Measurements from ENCODE around the gene ADGRD1.

The ADGRD1 gene

DNA sequence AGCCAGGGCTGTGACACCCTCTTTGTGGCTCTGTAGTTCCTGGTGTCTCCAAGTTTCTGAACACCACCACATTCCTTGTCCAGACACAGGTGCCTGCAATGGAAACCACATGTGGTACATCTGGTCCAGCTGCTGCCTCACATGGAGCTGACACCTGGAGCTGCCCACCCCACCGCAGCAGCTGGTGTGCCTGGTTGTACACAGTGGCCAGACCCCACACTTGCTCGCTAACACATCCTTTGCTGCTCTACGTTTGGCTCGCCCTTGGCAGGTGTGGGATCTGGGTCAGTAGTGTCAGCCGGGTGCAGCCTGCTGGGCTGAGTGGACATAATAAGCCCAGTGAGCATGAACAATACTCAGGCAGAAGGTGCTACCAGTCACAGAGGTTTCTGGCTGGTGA, 198.9 kb downstream of the ADGRD1 start:
- FAIRE-seq (no peak), DNase-seq (ENCODE audit: insufficient read length, low spot score) (no peak)
- TF ChIP-seq, protein P1, sequence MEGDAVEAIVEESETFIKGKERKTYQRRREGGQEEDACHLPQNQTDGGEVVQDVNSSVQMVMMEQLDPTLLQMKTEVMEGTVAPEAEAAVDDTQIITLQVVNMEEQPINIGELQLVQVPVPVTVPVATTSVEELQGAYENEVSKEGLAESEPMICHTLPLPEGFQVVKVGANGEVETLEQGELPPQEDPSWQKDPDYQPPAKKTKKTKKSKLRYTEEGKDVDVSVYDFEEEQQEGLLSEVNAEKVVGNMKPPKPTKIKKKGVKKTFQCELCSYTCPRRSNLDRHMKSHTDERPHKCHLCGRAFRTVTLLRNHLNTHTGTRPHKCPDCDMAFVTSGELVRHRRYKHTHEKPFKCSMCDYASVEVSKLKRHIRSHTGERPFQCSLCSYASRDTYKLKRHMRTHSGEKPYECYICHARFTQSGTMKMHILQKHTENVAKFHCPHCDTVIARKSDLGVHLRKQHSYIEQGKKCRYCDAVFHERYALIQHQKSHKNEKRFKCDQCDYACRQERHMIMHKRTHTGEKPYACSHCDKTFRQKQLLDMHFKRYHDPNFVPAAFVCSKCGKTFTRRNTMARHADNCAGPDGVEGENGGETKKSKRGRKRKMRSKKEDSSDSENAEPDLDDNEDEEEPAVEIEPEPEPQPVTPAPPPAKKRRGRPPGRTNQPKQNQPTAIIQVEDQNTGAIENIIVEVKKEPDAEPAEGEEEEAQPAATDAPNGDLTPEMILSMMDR (IDR thresholded peaks at IDR 0.05; ENCODE audit: insufficient read depth, missing control alignments), result no peak

DNA sequence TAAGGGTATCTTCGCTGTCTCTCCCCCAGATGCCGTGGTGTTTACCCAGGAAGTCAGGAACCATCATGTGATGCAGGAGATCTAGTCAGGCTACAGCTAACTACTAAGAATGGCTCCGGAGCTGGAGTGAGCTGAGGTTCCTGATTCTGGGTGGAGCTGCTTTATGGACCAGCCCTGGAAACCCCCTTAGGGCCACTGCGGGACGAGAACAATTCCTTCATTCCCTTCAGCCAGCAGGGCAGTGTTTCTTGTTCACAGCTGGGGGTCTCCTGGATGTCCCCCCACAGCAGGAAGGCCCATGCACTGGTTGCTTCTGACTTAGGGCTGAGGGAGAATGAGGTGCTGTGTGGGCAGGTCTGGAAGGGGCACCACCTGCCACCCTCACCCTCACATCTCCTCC, 199.3 kb downstream of the ADGRD1 start:
- no peak for DNase-seq (ENCODE audit: insufficient read length, low spot score)
- no peak for FAIRE-seq
- TF ChIP-seq, protein P1 (IDR thresholded peaks at IDR 0.05; ENCODE audit: insufficient read depth, missing control alignments), result no peak

DNA sequence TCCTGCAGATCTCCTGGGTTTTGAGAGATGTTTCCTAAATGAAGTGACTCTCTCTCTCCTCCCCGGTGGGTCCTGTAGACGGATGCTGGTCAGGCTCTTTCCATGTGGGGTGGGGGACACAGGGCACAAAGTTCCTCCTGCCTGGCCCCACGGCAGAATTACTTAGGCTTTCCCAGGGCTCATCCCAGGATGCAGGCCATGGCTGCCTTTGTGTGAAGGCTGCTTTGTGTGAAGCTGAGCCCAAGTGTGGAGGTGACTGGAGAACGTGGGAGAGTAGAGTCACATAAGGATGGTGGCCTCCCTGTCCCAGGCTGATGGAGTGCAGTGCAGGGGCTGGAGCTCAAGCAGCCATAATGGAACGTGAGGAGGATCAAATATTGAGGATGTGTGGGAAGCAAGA, 200.2 kb downstream of the ADGRD1 start:
- TF ChIP-seq, protein P1 (IDR thresholded peaks at IDR 0.05; ENCODE audit: insufficient read depth, missing control alignments), result no peak
- no peak for FAIRE-seq
- no peak for DNase-seq (ENCODE audit: insufficient read length, low spot score)

DNA sequence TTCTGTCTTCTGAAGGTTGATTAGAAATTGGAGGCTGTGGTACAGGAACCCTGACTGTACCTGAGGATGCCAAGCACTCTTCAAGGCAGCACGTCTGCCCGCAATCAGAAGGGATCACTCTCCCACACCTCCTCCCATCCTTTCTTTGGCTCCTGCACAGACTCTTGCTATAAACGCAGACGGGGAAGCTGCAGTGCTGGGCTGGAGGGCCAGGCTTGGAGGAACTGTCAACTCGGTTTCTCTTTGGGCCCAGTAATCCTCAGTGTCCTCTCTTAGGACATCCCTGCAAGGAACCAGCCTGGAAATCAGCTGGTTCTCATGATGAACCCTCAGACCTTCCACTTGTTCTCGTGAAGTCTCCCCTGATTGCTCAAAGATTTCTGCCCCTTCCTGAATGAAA, 201.4 kb downstream of the ADGRD1 start:
- FAIRE-seq, result no peak
- TF ChIP-seq, protein P1 (IDR thresholded peaks at IDR 0.05; ENCODE audit: insufficient read depth, missing control alignments), result no peak

DNA sequence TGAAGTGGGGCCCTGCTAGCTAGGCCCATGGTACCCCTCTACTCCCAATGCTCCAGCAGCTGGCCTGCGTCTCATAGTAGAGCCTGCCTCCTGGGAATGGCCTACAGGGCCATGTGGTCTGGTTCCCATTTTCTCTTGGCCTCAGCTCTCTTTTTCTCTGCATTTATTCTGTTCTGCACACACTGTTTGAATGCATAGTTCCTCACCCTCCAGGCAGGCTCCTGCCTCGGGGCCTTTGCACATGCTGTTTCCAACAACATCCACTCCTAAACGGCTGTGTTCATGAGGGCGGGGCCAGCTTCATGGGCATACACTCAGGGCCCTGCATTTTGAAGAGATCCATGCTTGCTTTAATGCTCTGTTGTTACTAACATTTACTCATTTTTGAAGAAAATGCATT, 204.0 kb downstream of the ADGRD1 start:
- FAIRE-seq, result no peak
- TF ChIP-seq, protein P1 (IDR thresholded peaks at IDR 0.05; ENCODE audit: insufficient read depth, missing control alignments), result no peak
- no peak for DNase-seq (ENCODE audit: insufficient read length, low spot score)

More for the DNA sequence above, 201.4 kb downstream of the ADGRD1 start:
- no peak for DNase-seq (ENCODE audit: insufficient read length, low spot score)

DNA sequence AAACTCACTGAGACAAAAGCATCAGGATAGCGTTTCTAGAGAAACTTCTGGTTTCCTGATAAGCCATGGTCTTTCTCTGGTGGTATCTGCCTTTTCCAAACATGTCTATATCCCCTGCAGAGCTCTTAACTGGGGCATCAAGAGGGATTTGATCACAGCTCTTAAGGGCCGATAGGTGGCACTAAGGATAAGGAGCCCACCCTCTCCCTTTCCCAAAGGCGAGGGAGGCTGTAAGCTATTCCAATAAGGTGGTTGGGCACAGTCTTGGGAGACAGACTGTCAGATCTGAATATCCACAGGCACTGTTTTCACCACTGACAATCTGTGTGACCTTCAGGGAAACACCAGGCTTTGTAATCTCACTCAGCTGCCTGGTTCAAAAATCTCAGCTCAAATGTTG, 206.0 kb downstream of the ADGRD1 start:
- TF ChIP-seq, protein P1 (IDR thresholded peaks at IDR 0.05; ENCODE audit: insufficient read depth, missing control alignments), result peak; percentile 20
- no peak for DNase-seq (ENCODE audit: insufficient read length, low spot score)
- no peak for FAIRE-seq

DNA sequence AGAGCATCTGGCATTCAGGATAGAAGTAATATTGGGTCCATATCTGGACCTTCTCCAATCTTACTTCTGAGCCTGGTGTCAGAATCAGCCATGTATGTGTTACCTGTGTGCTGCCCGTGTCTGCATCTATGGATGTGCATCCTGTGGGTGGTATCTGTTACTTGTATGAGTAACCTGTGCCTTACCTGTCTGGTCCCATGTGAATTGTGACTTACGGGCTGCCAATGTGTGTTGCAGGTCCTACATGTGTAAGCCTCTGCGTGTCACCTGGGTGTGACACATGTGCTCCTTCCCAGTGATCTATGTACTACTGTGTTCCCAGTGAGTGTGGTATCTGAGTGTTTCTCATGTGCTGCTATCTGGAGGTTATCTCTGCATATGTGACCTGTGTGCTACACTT, 208.4 kb downstream of the ADGRD1 start:
- TF ChIP-seq, protein P1 (IDR thresholded peaks at IDR 0.05; ENCODE audit: insufficient read depth, missing control alignments), result no peak
- no peak for FAIRE-seq
- no peak for DNase-seq (ENCODE audit: insufficient read length, low spot score)

Measured in D721Med (cell line).